ENCODE results near the gene HOXB4. TPM values are rescaled to one million over a fixed set of nuclear protein-coding genes. Genes with fewer than 3 reads are reported as not detected.

Gene HOXB4
- polyA plus RNA-seq, 1 experiment, result 5.8 TPM

- no peak for TF ChIP-seq CTCF (IDR thresholded peaks at IDR 0.05; ENCODE audit: low read depth, low read length)
- DNase-seq (ENCODE audit: low read depth, low spot score), result no peak
- Histone ChIP-seq H3K4me3 (ENCODE audit: low read depth, low read length) (peak within 1 kb of the TSS; percentile 31), H3K9me3 (ENCODE audit: control insufficient read depth, insufficient read depth, low read length) (peaks cover 4% of the 10 kb centered on the region; the same call in 1 of the 2 replicates), H3K27ac (ENCODE audit: low read depth, low read length) (no peak within 1 kb of the TSS), H3K27me3 (ENCODE audit: control insufficient read depth, insufficient read depth, low read length) (peaks cover 3% of the 10 kb centered on the region)
- ChIA-PET CTCF (interaction anchor here (0.7 to 1.0 kb wide), 2 partner anchors 12 to 268 kb away, joined by 3 to 4 read pairs; partner anchors contain the start of gene HOXB5), POLR2A (no interaction called here)
Measured at GRCh38 chr17:48604770-48605329, 26.7 kb upstream of the HOXB4 start, which contains the start of gene HOXB6. TSS of gene HOXB6 (minus strand) at chr17:48604986. CDS start at chr17:48598150, 6,836 bp downstream.

- Histone ChIP-seq H3K27me3 (ENCODE audit: control insufficient read depth, insufficient read depth, low read length) (peaks cover 5% of the 10 kb centered on the region), H3K4me3 (ENCODE audit: low read depth, low read length) (peak overlapping the region; percentile 31), H3K27ac (ENCODE audit: low read depth, low read length) (no peak overlapping the region), H3K9me3 (ENCODE audit: control insufficient read depth, insufficient read depth, low read length) (peaks cover 4% of the 10 kb centered on the region; the same call in 1 of the 2 replicates)
- ChIA-PET CTCF (interaction anchor here (0.7 kb wide), 2 partner anchors 136 to 267 kb away, joined by 4 read pairs; no protein-coding TSS in a partner anchor), POLR2A (no interaction called here)
- no peak for TF ChIP-seq CTCF (IDR thresholded peaks at IDR 0.05; ENCODE audit: low read depth, low read length)
- no peak for DNase-seq (ENCODE audit: low read depth, low spot score)
Measured at GRCh38 chr17:48603959-48604769, 26.0 kb upstream of the HOXB4 start.

- CTCF ChIA-PET, result interaction anchor here (0.5 to 1.4 kb wide), 5 partner anchors 14 to 294 kb away, joined by 3 to 6 read pairs (median 3); no protein-coding TSS in a partner anchor
- peaks cover 5% of the 10 kb centered on the region for H3K27me3 ChIP-seq (ENCODE audit: control insufficient read depth, insufficient read depth, low read length)
- H3K4me3 ChIP-seq (ENCODE audit: low read depth, low read length), result no peak overlapping the region
- no peak for TF ChIP-seq CTCF (IDR thresholded peaks at IDR 0.05; ENCODE audit: low read depth, low read length)
- H3K27ac ChIP-seq (ENCODE audit: low read depth, low read length), result no peak overlapping the region
- peaks cover 4% of the 10 kb centered on the region; the same call in 1 of the 2 replicates for H3K9me3 ChIP-seq (ENCODE audit: control insufficient read depth, insufficient read depth, low read length)
- POLR2A ChIA-PET, result no interaction called here
- no peak for DNase-seq (ENCODE audit: low read depth, low spot score)
Measured at GRCh38 chr17:48601539-48602425, 23.6 kb upstream of the HOXB4 start.

- ChIA-PET POLR2A (no interaction called here), CTCF (interaction anchor here (1.2 to 1.4 kb wide), 2 partner anchors 264 to 293 kb away, joined by 3 to 6 read pairs; no protein-coding TSS in a partner anchor)
- Histone ChIP-seq H3K9me3 (ENCODE audit: control insufficient read depth, insufficient read depth, low read length) (peaks cover 3% of the 10 kb centered on the region; the same call in 1 of the 2 replicates), H3K27ac (ENCODE audit: low read depth, low read length) (no peak overlapping the region), H3K4me3 (ENCODE audit: low read depth, low read length) (no peak overlapping the region), H3K27me3 (ENCODE audit: control insufficient read depth, insufficient read depth, low read length) (peaks cover 5% of the 10 kb centered on the region)
- no peak for DNase-seq (ENCODE audit: low read depth, low spot score)
- TF ChIP-seq CTCF (IDR thresholded peaks at IDR 0.05; ENCODE audit: low read depth, low read length), result no peak
Measured at GRCh38 chr17:48601207-48601538, 23.0 kb upstream of the HOXB4 start.
